A549 (cell line): ENCODE results near the gene GTPBP1. TPM values are rescaled to one million over a fixed set of nuclear protein-coding genes. Genes with fewer than 3 reads are reported as not detected.

Experiments used
- ATAC-seq, 2 experiments: fragments of 200-7000 bp in 1 of 2; fragments of >200 bp in 1 of 2; cut with Nextera tagmentation in 1 of 2; cut with Tn5 transposase in 1 of 2; 3 replicates each; pipeline versions ENCODE4 v1.8.0 to v1.9.1; 2018 to 2020; ENCODE audit warnings: mild to moderate bottlenecking in 1 of 2, moderate library complexity in 1 of 2
- CTCF ChIA-PET: fragments of 300-600 bp; sonication (Branson Sonifier 250); formaldehyde crosslinking; extraction: SDS; loops from one replicate; lab custom pipeline; 2021; ENCODE audit warnings: antibody characterized with exemption, inconsistent platforms; lab: Yijun Ruan, JAX
- POLR2A ChIA-PET: fragments of 350-600 bp; formaldehyde crosslinking; extraction: SDS; loops from one replicate; lab custom pipeline; 2021; ENCODE audit warnings: antibody characterized with exemption, inconsistent platforms; lab: Yijun Ruan, JAX
- DNase-seq, 2 experiments: peaks; one replicate each; pipeline versions ENCODE4 v3.0.0 to v3.0.0-alpha.2; 2011 to 2016; ENCODE audit warnings: low read depth in 1 of 2, low spot score in 1 of 2
- FAIRE-seq: peaks from 2 replicates; lab custom pipeline; 2011; peaks lifted over from hg19 to GRCh38; lab: Jason Lieb, UNC
- H3K27ac ChIP-seq, 2 experiments: fragments of >200 bp; sonication (Bioruptor Twin); formaldehyde crosslinking; 3 replicates each; pipeline ENCODE4 v1.5.1; 2016 to 2017
- H3K4me1 ChIP-seq: fragments of >200 bp; sonication (Bioruptor Twin); formaldehyde crosslinking; 3 replicates; pipeline ENCODE4 v1.6.1; 2016
- H3K4me2 ChIP-seq: fragments of >200 bp; sonication (Bioruptor Twin); formaldehyde crosslinking; 3 replicates; pipeline ENCODE4 v1.6.1; 2016
- H3K4me3 ChIP-seq: fragments of >200 bp; sonication (Bioruptor Twin); formaldehyde crosslinking; 3 replicates; pipeline ENCODE4 v1.5.1; 2016
- H3K9me3 ChIP-seq: fragments of >200 bp; sonication (Bioruptor Twin); formaldehyde crosslinking; 3 replicates; pipeline ENCODE4 v1.6.1; 2016
- BCL3 ChIP-seq: fragments of >200 bp; sonication (Bioruptor Twin); formaldehyde crosslinking; IDR thresholded peaks from 3 replicates; pipeline ENCODE4 v1.6.1; 2016
- CBX2 ChIP-seq: fragments of 200-600 bp; sonication (generic); IDR thresholded peaks from 2 replicates; pipeline ENCODE4 v1.6.1; 2016; ENCODE audit warnings: low read depth, mild to moderate bottlenecking, borderline replicate concordance
- CBX8 ChIP-seq: fragments of 200-600 bp; sonication (generic); IDR thresholded peaks from 2 replicates; pipeline ENCODE4 v1.6.1; 2016
- CEBPB ChIP-seq, 2 experiments: fragments of >200 bp in 1 of 2; sonication (Bioruptor Twin) in 1 of 2; formaldehyde crosslinking in 1 of 2; IDR thresholded peaks; 2 replicates each; pipeline ENCODE4 v1.6.1; 2012 to 2016
- CHD4 ChIP-seq: fragments of 200-600 bp; sonication (generic); IDR thresholded peaks from 2 replicates; pipeline ENCODE4 v1.6.1; 2016; ENCODE audit warnings: antibody characterized with exemption, mild to moderate bottlenecking, borderline replicate concordance
- EHMT2 ChIP-seq: fragments of 200-600 bp; sonication (generic); IDR thresholded peaks from 2 replicates; pipeline ENCODE4 v1.6.1; 2016; ENCODE audit warnings: antibody characterized with exemption, low read depth, mild to moderate bottlenecking, moderate library complexity
- FOSB ChIP-seq: fragments of 250-450 bp; sonication (Bioruptor Pico); IDR thresholded peaks from 2 replicates; pipeline ENCODE4 v1.5.0; 2020; ENCODE audit warnings: mild to moderate bottlenecking, moderate library complexity
- GATA3 ChIP-seq: IDR thresholded peaks from 2 replicates; pipeline ENCODE4 v1.6.1; 2012; ENCODE audit warnings: borderline replicate concordance
- HOXB13 ChIP-seq: fragments of 250-450 bp; sonication (Bioruptor Pico); IDR thresholded peaks from 2 replicates; pipeline ENCODE4 v1.5.0; 2020; ENCODE audit warnings: low read depth, mild to moderate bottlenecking, moderate library complexity
- HOXB5 ChIP-seq: fragments of 250-450 bp; sonication (Bioruptor Pico); IDR thresholded peaks from 2 replicates; pipeline ENCODE4 v1.5.0; 2020; ENCODE audit warnings: mild to moderate bottlenecking, moderate library complexity
- KDM5A ChIP-seq: fragments of 200-600 bp; sonication (generic); IDR thresholded peaks from 2 replicates; pipeline ENCODE4 v1.6.1; 2016; ENCODE audit warnings: antibody characterized with exemption, mild to moderate bottlenecking
- MAFK ChIP-seq: fragments of 450-650 bp; IDR thresholded peaks from 2 replicates; pipeline ENCODE4 v1.6.1; 2014; ENCODE audit not compliant: partially characterized antibody
- MAZ ChIP-seq: fragments of 150-350 bp; IDR thresholded peaks from 2 replicates; pipeline ENCODE4 v1.6.1; 2014; ENCODE audit warnings: antibody characterized with exemption, low read depth, low read length, borderline replicate concordance
- MYC ChIP-seq: IDR thresholded peaks from 2 replicates; pipeline ENCODE4 v1.6.1; 2012; ENCODE audit warnings: mild to moderate bottlenecking, inconsistent platforms, low read length, improper control_type of control experiment, borderline replicate concordance
- NFE2L2 ChIP-seq: fragments of 150-350 bp; conservative IDR thresholded peaks from 2 replicates; pipeline ENCODE4 v1.6.1; 2014; ENCODE audit warnings: low read length
- NR3C1 ChIP-seq: fragments of >200 bp; sonication (Bioruptor Twin); formaldehyde crosslinking; IDR thresholded peaks from 3 replicates; pipeline ENCODE4 v1.6.1; 2017
- RAD21 ChIP-seq, 2 experiments: fragments of >200 bp in 1 of 2; sonication (Bioruptor Twin) in 1 of 2; formaldehyde crosslinking in 1 of 2; IDR thresholded peaks in 1 of 2; conservative IDR thresholded peaks in 1 of 2; 2 replicates in 1 of 2; 3 replicates in 1 of 2; pipeline ENCODE4 v1.6.1; 2012 to 2018; ENCODE audit warnings: inconsistent platforms in 1 of 2
- SREBF2 ChIP-seq: fragments of 450-650 bp; IDR thresholded peaks from 2 replicates; pipeline ENCODE4 v1.6.1; 2014; ENCODE audit warnings: mild to moderate bottlenecking, moderate library complexity
- ZFP36 ChIP-seq: fragments of 450-650 bp; IDR thresholded peaks from 2 replicates; pipeline ENCODE4 v1.6.1; 2014; ENCODE audit warnings: borderline replicate concordance; ENCODE audit not compliant: partially characterized antibody
- ZNF302 ChIP-seq: fragments of 250-450 bp; sonication (Bioruptor Pico); IDR thresholded peaks from 2 replicates; pipeline ENCODE4 v1.9.0; 2021; ENCODE audit warnings: inconsistent platforms, mild to moderate bottlenecking, moderate library complexity
- WGBS: methylation state at CpG from one replicate; pipeline ENCODE4 v1.1.6; 2017; ENCODE audit errors: missing lambda C conversion rate; 5-methylcytosine and 5-hydroxymethylcytosine counted together
- polyA plus RNA-seq, 4 experiments: library from polyadenylated mRNA; depleted of rRNA in 3 of 4; stranded (reverse); fragments of >200 nt; fragmentation: RNase III in 1 of 4; extraction: RNeasy Plus Mini Kit Qiagen cat#74134 plus additional on column Dnase treatment in 1 of 4; gene quantifications; 2 replicates in 3 of 4; 3 replicates in 1 of 4; pipeline ENCODE4 v1.2.3, GENCODE V29; 2011 to 2017

Gene GTPBP1
- polyA plus RNA-seq, 2 of the 4 experiments (the other 2 are of a cell fraction): 9.0 to 15.1 TPM

- no peak overlapping the region for H3K4me2 ChIP-seq
- H3K27ac ChIP-seq: no peak overlapping the region
- no peak for FAIRE-seq
- POLR2A ChIA-PET: no interaction called here
- 87% methylated on average over 10 of the region's 12 CpGs for WGBS
- no peaks in the 10 kb centered on the region for H3K9me3 ChIP-seq
- H3K4me1 ChIP-seq: peaks cover 29% of the 10 kb centered on the region
- no peak overlapping the region for H3K4me3 ChIP-seq
- CTCF ChIA-PET: interaction anchor here (0.9 to 8.1 kb wide), 3 partner anchors 7 to 708 kb away, joined by 3 to 75 read pairs (median 5); no protein-coding TSS in a partner anchor
- ATAC-seq: no peak
- TF ChIP-seq KDM5A (no peak), BCL3 (no peak), MYC (no peak), NFE2L2 (no peak), EHMT2 (no peak), CBX8 (no peak), HOXB13 (no peak), CEBPB (IDR thresholded peaks at IDR 0.05) (no peak)
- no peak for DNase-seq
Measured at GRCh38 chr22:38760477-38761201, 54.9 kb downstream of the GTPBP1 start.

GRCh38 chr22:38761202-38762162 lies 55.7 kb downstream of the GTPBP1 start:
- TF ChIP-seq MAFK: no peak
- TF ChIP-seq SREBF2: no peak
- no peak for TF ChIP-seq HOXB5 (CRISPR knock-in tag)
- no peak for TF ChIP-seq GATA3
- no peak for TF ChIP-seq KDM5A
- TF ChIP-seq RAD21 (conservative IDR thresholded peaks at IDR 0.05 in 1 of 2, IDR thresholded peaks at IDR 0.05 in 1 of 2): no peak
- TF ChIP-seq FOSB (CRISPR knock-in tag): no peak
- no peak for TF ChIP-seq ZNF302
- TF ChIP-seq CHD4: no peak
- no peak for TF ChIP-seq MAZ
- TF ChIP-seq NR3C1: no peak
- no peak for TF ChIP-seq CBX2
- no peak for TF ChIP-seq BCL3
- no peak for TF ChIP-seq ZFP36
- TF ChIP-seq, all 56 proteins: peak for 0
- no peak overlapping the region for H3K27ac ChIP-seq
- no peak for DNase-seq
- H3K4me3 ChIP-seq: no peak overlapping the region
- H3K4me1 ChIP-seq: peaks cover 36% of the 10 kb centered on the region
- no peaks in the 10 kb centered on the region for H3K9me3 ChIP-seq
- ATAC-seq: no peak
- no peak overlapping the region for H3K4me2 ChIP-seq
- no peak for FAIRE-seq
- ChIA-PET POLR2A (no interaction called here), CTCF (interaction anchor here (8.1 kb wide), 1 partner anchor 6 kb away, joined by 75 read pairs; no protein-coding TSS in a partner anchor)
- 76% methylated on average over 7 of the region's 20 CpGs for WGBS
